DND-41 (cell line): Measurements from ENCODE around the gene GNPTG.

Experiments used
- ATAC-seq: fragments of 200-7000 bp; cut with Tn5 transposase; 3 replicates; pipeline ENCODE4 v1.9.1; 2021; ENCODE audit warnings: low read depth; ENCODE audit not compliant: insufficient read depth
- DNase-seq: peaks from one replicate; pipeline ENCODE4 v3.0.0-alpha.2; 2020
- H2AFZ ChIP-seq: 2 replicates; pipeline ENCODE4 v1.6.0; 2012; ENCODE audit warnings: low read depth, low read length
- H3K27ac ChIP-seq: 2 replicates; pipeline ENCODE4 v1.5.1; 2012; ENCODE audit warnings: low read length, inconsistent platforms
- H3K27me3 ChIP-seq: fragments of 200-600 bp; sonication (generic); 2 replicates; pipeline ENCODE4 v1.6.0; 2012; ENCODE audit warnings: low read length, mild to moderate bottlenecking, inconsistent platforms; ENCODE audit not compliant: insufficient read depth, poor library complexity
- H3K36me3 ChIP-seq: 2 replicates; pipeline ENCODE4 v1.5.1; 2012; ENCODE audit warnings: low read length, inconsistent platforms; ENCODE audit not compliant: insufficient read depth
- H3K4me1 ChIP-seq: 2 replicates; pipeline ENCODE4 v1.5.1; 2012; ENCODE audit warnings: mild to moderate bottlenecking, low read length; ENCODE audit not compliant: insufficient read depth
- H3K4me2 ChIP-seq: 2 replicates; pipeline ENCODE4 v1.6.0; 2012; ENCODE audit warnings: mild to moderate bottlenecking, moderate library complexity, low read length, inconsistent platforms; ENCODE audit not compliant: insufficient read depth
- H3K4me3 ChIP-seq, 2 experiments: fragments of 200-600 bp in 1 of 2; shearing (Covaris generic) in 1 of 2; 2 replicates each; pipeline ENCODE4 v1.5.1; 2012 to 2016; ENCODE audit warnings: inconsistent platforms in 2 of 2, low read length in 2 of 2, mild to moderate bottlenecking in 2 of 2, low read depth in 1 of 2, moderate library complexity in 1 of 2
- H3K79me2 ChIP-seq: 2 replicates; pipeline ENCODE4 v1.6.0; 2012; ENCODE audit warnings: low read length, inconsistent platforms; ENCODE audit not compliant: insufficient read depth
- H3K9ac ChIP-seq: 2 replicates; pipeline ENCODE4 v1.6.0; 2012; ENCODE audit warnings: low read depth, mild to moderate bottlenecking, inconsistent platforms, low read length, moderate library complexity
- H3K9me3 ChIP-seq: 2 replicates; pipeline ENCODE4 v1.5.1; 2012; ENCODE audit warnings: low read length, moderate library complexity, mild to moderate bottlenecking, inconsistent platforms; ENCODE audit not compliant: insufficient read depth, severe bottlenecking
- H4K20me1 ChIP-seq: 2 replicates; pipeline ENCODE4 v1.6.0; 2012; ENCODE audit warnings: low read length; ENCODE audit not compliant: insufficient read depth
- CTCF ChIP-seq: IDR thresholded peaks from 2 replicates; pipeline ENCODE4 v1.5.1; 2012; ENCODE audit warnings: borderline replicate concordance, low read length, moderate library complexity, mild to moderate bottlenecking; ENCODE audit not compliant: poor library complexity, severe bottlenecking; ENCODE audit errors: extremely low read depth
- EZH2 ChIP-seq: IDR thresholded peaks from 3 replicates; pipeline ENCODE4 v1.6.1; 2012; ENCODE audit warnings: borderline replicate concordance, low read depth, mild to moderate bottlenecking, moderate library complexity, low read length, inconsistent platforms; ENCODE audit not compliant: severe bottlenecking

GNPTG gene

GRCh38 chr16:1383556-1383955 lies 31.8 kb downstream of the GNPTG start:
- Histone ChIP-seq H3K9ac (no peak overlapping the region), H3K27me3 (no peaks in the 10 kb centered on the region), H3K79me2 (no peaks in the 10 kb centered on the region), H2AFZ (no peak overlapping the region), H3K36me3 (peaks cover 34% of the 10 kb centered on the region), H3K4me1 (no peaks in the 10 kb centered on the region), H3K4me3 (no peak overlapping the region), H4K20me1 (peaks cover 19% of the 10 kb centered on the region), H3K9me3 (no peaks in the 10 kb centered on the region), H3K27ac (no peak overlapping the region), H3K4me2 (no peak overlapping the region)
- DNase-seq (no peak), ATAC-seq (no peak)
- TF ChIP-seq EZH2 = no peak
- TF ChIP-seq CTCF = no peak

DNA sequence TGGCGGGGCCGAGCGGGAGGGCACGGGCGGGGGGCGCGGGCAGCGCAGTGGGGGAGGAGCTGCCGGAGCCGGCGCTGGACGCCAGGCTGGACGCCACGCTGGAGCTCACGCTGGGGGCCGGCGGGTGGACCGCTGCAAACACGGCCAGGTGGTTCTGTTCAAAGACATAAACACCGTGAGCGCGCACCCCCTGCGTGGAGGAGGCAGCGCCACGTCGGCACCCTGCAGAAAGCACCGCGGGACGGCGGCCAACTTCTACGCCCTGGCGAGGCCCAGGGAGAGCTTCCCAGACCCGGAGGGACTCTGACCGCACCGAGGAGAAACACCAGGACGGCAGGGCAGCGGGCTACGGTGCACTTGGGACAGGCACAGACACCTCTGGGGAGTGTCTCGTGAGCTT lies 33.5 kb downstream of the GNPTG start:
- Histone ChIP-seq H3K4me1 (no peaks in the 10 kb centered on the region), H4K20me1 (peaks cover 20% of the 10 kb centered on the region), H3K36me3 (peaks cover 48% of the 10 kb centered on the region), H3K4me3 (no peak overlapping the region), H3K9ac (no peak overlapping the region), H2AFZ (no peak overlapping the region), H3K4me2 (no peak overlapping the region), H3K79me2 (no peaks in the 10 kb centered on the region), H3K27me3 (no peaks in the 10 kb centered on the region), H3K27ac (no peak overlapping the region), H3K9me3 (no peaks in the 10 kb centered on the region)
- TF ChIP-seq CTCF (no peak), EZH2 (no peak)
- DNase-seq (no peak), ATAC-seq (no peak)

- H3K9ac ChIP-seq = no peak overlapping the region
- no peak for ATAC-seq
These were observed 35.6 kb downstream of the GNPTG start for GRCh38 chr16:1387331-1387730.

More at GRCh38 chr16:1387331-1387730, 35.6 kb downstream of the GNPTG start:
- Histone ChIP-seq H3K9me3 (no peaks in the 10 kb centered on the region), H3K4me3 (no peak overlapping the region), H3K27ac (no peak overlapping the region), H3K4me2 (no peak overlapping the region), H3K36me3 (peaks cover 48% of the 10 kb centered on the region), H3K27me3 (no peaks in the 10 kb centered on the region), H4K20me1 (peaks cover 20% of the 10 kb centered on the region), H3K79me2 (no peaks in the 10 kb centered on the region), H2AFZ (no peak overlapping the region), H3K4me1 (0 out of 2 replicates have a peak, but pooled peaks cover 5% of the 10 kb centered on the region)
- no peak for TF ChIP-seq EZH2
- TF ChIP-seq CTCF = no peak
- DNase-seq = no peak
